H9 (cell line): ENCODE measurements around the gene CDH4. TPM values are rescaled to one million over a fixed set of nuclear protein-coding genes. Genes with fewer than 3 reads are reported as not detected.

Experiments
- DNase-seq: peaks from one replicate; pipeline ENCODE4 v3.0.0-alpha.2; 2017
- H2AFZ ChIP-seq: one replicate; pipeline ENCODE4 v1.6.1; 2013; ENCODE audit warnings: mild to moderate bottlenecking, low read length, control low read depth, moderate library complexity
- H2AK5ac ChIP-seq: 2 replicates; pipeline ENCODE4 v1.6.1; 2013; ENCODE audit warnings: low read length, control low read depth, mixed read lengths; ENCODE audit not compliant: insufficient read length
- H2BK120ac ChIP-seq: one replicate; pipeline ENCODE4 v1.6.1; 2013; ENCODE audit warnings: low read depth, mild to moderate bottlenecking, low read length, control low read depth, inconsistent platforms; ENCODE audit not compliant: poor library complexity, severe bottlenecking
- H2BK12ac ChIP-seq: 2 replicates; pipeline ENCODE4 v1.6.1; 2013; ENCODE audit warnings: low read length, control low read depth, mixed read lengths, low read depth; ENCODE audit not compliant: insufficient read length
- H2BK15ac ChIP-seq: 2 replicates; pipeline ENCODE4 v1.6.1; 2013; ENCODE audit warnings: low read depth, low read length, control low read depth
- H2BK20ac ChIP-seq: one replicate; pipeline ENCODE4 v1.6.1; 2013; ENCODE audit warnings: low read depth, mild to moderate bottlenecking, low read length, control low read depth, inconsistent platforms; ENCODE audit not compliant: poor library complexity, severe bottlenecking
- H2BK5ac ChIP-seq: 2 replicates; pipeline ENCODE4 v1.6.1; 2013; ENCODE audit warnings: low read length, control low read depth, mixed read lengths; ENCODE audit not compliant: insufficient read length
- H3K14ac ChIP-seq: 2 replicates; pipeline ENCODE4 v1.6.1; 2013; ENCODE audit warnings: low read length, control low read depth; ENCODE audit not compliant: insufficient read depth
- H3K18ac ChIP-seq: 2 replicates; pipeline ENCODE4 v1.6.1; 2013; ENCODE audit warnings: low read depth, mild to moderate bottlenecking, mixed read lengths, low read length, control low read depth; ENCODE audit not compliant: insufficient read length
- H3K23ac ChIP-seq: 2 replicates; pipeline ENCODE4 v1.6.1; 2013; ENCODE audit warnings: low read length, control low read depth, mixed read lengths, low read depth; ENCODE audit not compliant: insufficient read length
- H3K23me2 ChIP-seq: 2 replicates; pipeline ENCODE4 v1.6.1; 2013; ENCODE audit warnings: low read depth, mild to moderate bottlenecking, mixed read lengths, low read length, control low read depth; ENCODE audit not compliant: insufficient read length, poor library complexity, severe bottlenecking
- H3K27ac ChIP-seq: 2 replicates; pipeline ENCODE4 v1.5.1; 2013; ENCODE audit warnings: low read length, control low read depth, mixed read lengths, low read depth; ENCODE audit not compliant: insufficient read length
- H3K27me3 ChIP-seq: 2 replicates; pipeline ENCODE4 v1.6.1; 2013; ENCODE audit warnings: low read length, control low read depth, inconsistent platforms; ENCODE audit not compliant: insufficient read depth
- H3K4ac ChIP-seq: 2 replicates; pipeline ENCODE4 v1.6.1; 2013; ENCODE audit warnings: low read depth, mild to moderate bottlenecking, control low read depth, inconsistent platforms, low read length, moderate library complexity
- H3K4me1 ChIP-seq: 2 replicates; pipeline ENCODE4 v1.6.1; 2013; ENCODE audit warnings: low read length, control low read depth, inconsistent platforms; ENCODE audit not compliant: insufficient read depth
- H3K4me2 ChIP-seq: 2 replicates; pipeline ENCODE4 v1.6.1; 2013; ENCODE audit warnings: low read length, control low read depth, mixed read lengths; ENCODE audit not compliant: insufficient read length, insufficient read depth
- H3K56ac ChIP-seq: 2 replicates; pipeline ENCODE4 v1.6.1; 2013; ENCODE audit warnings: low read depth, mild to moderate bottlenecking, mixed read lengths, low read length, control low read depth; ENCODE audit not compliant: insufficient read length
- H3K79me1 ChIP-seq: 2 replicates; pipeline ENCODE4 v1.6.1; 2013; ENCODE audit warnings: low read depth, mild to moderate bottlenecking, moderate library complexity, low read length, control low read depth, inconsistent platforms; ENCODE audit not compliant: insufficient read depth, poor library complexity, severe bottlenecking
- H3K79me2 ChIP-seq: 2 replicates; pipeline ENCODE4 v1.6.1; 2013; ENCODE audit warnings: low read length, control low read depth, inconsistent platforms; ENCODE audit not compliant: insufficient read depth
- H3K9ac ChIP-seq: 2 replicates; pipeline ENCODE4 v1.6.1; 2013; ENCODE audit warnings: low read length, control low read depth, mixed read lengths; ENCODE audit not compliant: insufficient read length; ENCODE audit errors: extremely low read depth
- H3K9me3 ChIP-seq: one replicate; pipeline ENCODE4 v1.6.1; 2013; ENCODE audit warnings: low read depth, low read length, inconsistent platforms; ENCODE audit not compliant: control insufficient read depth
- H3T11ph ChIP-seq: one replicate; pipeline ENCODE4 v1.6.1; 2013; ENCODE audit warnings: mild to moderate bottlenecking, low read length, control low read depth, inconsistent platforms
- H4K20me1 ChIP-seq: one replicate; pipeline ENCODE4 v1.6.1; 2013; ENCODE audit not compliant: control insufficient read depth, insufficient read length, insufficient read depth
- H4K5ac ChIP-seq: 2 replicates; pipeline ENCODE4 v1.6.1; 2013; ENCODE audit warnings: low read depth, mild to moderate bottlenecking, mixed read lengths, low read length, control low read depth; ENCODE audit not compliant: insufficient read length
- H4K8ac ChIP-seq: replicated peaks from 2 replicates; pipeline ENCODE4 v1.6.1; 2013; ENCODE audit warnings: low read length, control low read depth, mixed read lengths, low read depth; ENCODE audit not compliant: insufficient read length
- H4K91ac ChIP-seq: 2 replicates; pipeline ENCODE4 v1.6.1; 2013; ENCODE audit warnings: low read depth, mild to moderate bottlenecking, moderate library complexity, mixed read lengths, low read length, control low read depth; ENCODE audit not compliant: insufficient read length
- H3K27ac Mint-ChIP-seq, 3 experiments: 2 replicates in 2 of 3; 3 replicates in 1 of 3; pipeline ENCODE4 v1.8.0; 2020 to 2021; ENCODE audit warnings: mixed read lengths in 3 of 3, mild to moderate bottlenecking in 1 of 3, moderate library complexity in 1 of 3
- H3K27me3 Mint-ChIP-seq: 2 replicates; pipeline ENCODE4 v1.8.0; 2021; ENCODE audit warnings: low read depth, mild to moderate bottlenecking, moderate library complexity, mixed read lengths
- H3K36me3 Mint-ChIP-seq, 3 experiments: 2 replicates in 2 of 3; 3 replicates in 1 of 3; pipeline ENCODE4 v1.8.0; 2020 to 2021; ENCODE audit warnings: low read depth in 3 of 3, mixed read lengths in 3 of 3; ENCODE audit not compliant: insufficient read depth in 1 of 3
- H3K4me1 Mint-ChIP-seq, 2 experiments: 2 replicates each; pipeline ENCODE4 v1.8.0; 2020; ENCODE audit warnings: mixed read lengths in 2 of 2
- H3K4me3 Mint-ChIP-seq, 2 experiments: 2 replicates in 1 of 2; 3 replicates in 1 of 2; pipeline ENCODE4 v1.8.0; 2020 to 2021; ENCODE audit warnings: mild to moderate bottlenecking in 2 of 2, mixed read lengths in 2 of 2, moderate library complexity in 1 of 2
- H3K9me3 Mint-ChIP-seq, 2 experiments: 2 replicates in 1 of 2; 3 replicates in 1 of 2; pipeline ENCODE4 v1.8.0; 2020; ENCODE audit warnings: mild to moderate bottlenecking in 2 of 2, mixed read lengths in 2 of 2, moderate library complexity in 1 of 2
- WGBS: extraction: QIAGEN DNeasy Blood & Tissue Kit; methylation state at CpG from one replicate; pipeline ENCODE4 v1.1.7; 2013; ENCODE audit warnings: missing lambda C conversion rate, low lambda C conversion rate, mixed read lengths; ENCODE audit not compliant: insufficient read length; ENCODE audit errors: extremely low coverage; 5-methylcytosine and 5-hydroxymethylcytosine counted together
- total RNA-seq: library from RNA; stranded (reverse); gene quantifications from 2 replicates; pipeline ENCODE4 v1.2.1, GENCODE V29; 2021
- TF ChIP-seq, protein P1 (sequence below): fragments of 200-600 bp; sonication (generic); conservative IDR thresholded peaks from 3 replicates; pipeline ENCODE4 v1.8.0; 2021; ENCODE audit warnings: antibody characterized with exemption, mild to moderate bottlenecking

Gene CDH4
- total RNA-seq, 1 experiment from 2014 or later, result 3.0 TPM

DNA sequence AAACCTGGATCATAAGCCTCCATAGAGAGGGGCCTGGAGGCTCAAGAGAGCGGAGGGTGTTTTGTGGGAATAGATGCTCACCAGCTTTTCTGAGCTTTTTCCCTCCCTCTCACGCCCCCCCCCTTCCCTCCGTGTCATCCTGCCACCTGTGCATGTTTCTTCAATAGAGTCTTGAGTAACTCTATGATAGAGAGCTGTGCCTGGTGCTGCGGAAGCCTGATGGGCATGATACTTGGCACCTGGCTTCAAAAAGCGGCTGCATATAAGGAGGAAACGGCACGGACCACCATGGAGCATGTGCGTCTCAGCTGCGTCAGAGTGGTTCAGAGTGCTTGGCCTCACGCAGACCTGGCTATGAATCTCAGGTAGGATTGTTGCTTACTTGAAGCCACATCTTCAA lies 198.9 kb downstream of the CDH4 start:
- H3K27ac Mint-ChIP-seq, result no peak overlapping the region
- Histone ChIP-seq H2BK5ac (no peak overlapping the region), H3K79me1 (no peaks in the 10 kb centered on the region), H3K27ac (no peak overlapping the region), H3K23ac (no peak overlapping the region), H3K9ac (no peak overlapping the region), H2BK20ac (no peak overlapping the region), H4K20me1 (no peaks in the 10 kb centered on the region), H3K27me3 (peaks cover 1% of the 10 kb centered on the region; the same call in 1 of the 2 replicates), H2BK12ac (no peak overlapping the region), H4K8ac (no peak overlapping the region), H4K91ac (no peak overlapping the region), H3T11ph (no peak overlapping the region), H2BK120ac (no peak overlapping the region), H3K79me2 (no peaks in the 10 kb centered on the region), H2BK15ac (no peak overlapping the region), H3K4ac (no peak overlapping the region), H2AK5ac (no peak overlapping the region), H4K5ac (no peak overlapping the region), H3K4me1 (peaks cover 6% of the 10 kb centered on the region; the same call in 1 of the 2 replicates), H3K56ac (no peak overlapping the region), H3K14ac (no peak overlapping the region), H3K4me2 (no peak overlapping the region), H3K9me3 (no peaks in the 10 kb centered on the region), H3K18ac (no peak overlapping the region), H3K23me2 (no peaks in the 10 kb centered on the region), H2AFZ (no peak overlapping the region)
- TF ChIP-seq, protein P1, sequence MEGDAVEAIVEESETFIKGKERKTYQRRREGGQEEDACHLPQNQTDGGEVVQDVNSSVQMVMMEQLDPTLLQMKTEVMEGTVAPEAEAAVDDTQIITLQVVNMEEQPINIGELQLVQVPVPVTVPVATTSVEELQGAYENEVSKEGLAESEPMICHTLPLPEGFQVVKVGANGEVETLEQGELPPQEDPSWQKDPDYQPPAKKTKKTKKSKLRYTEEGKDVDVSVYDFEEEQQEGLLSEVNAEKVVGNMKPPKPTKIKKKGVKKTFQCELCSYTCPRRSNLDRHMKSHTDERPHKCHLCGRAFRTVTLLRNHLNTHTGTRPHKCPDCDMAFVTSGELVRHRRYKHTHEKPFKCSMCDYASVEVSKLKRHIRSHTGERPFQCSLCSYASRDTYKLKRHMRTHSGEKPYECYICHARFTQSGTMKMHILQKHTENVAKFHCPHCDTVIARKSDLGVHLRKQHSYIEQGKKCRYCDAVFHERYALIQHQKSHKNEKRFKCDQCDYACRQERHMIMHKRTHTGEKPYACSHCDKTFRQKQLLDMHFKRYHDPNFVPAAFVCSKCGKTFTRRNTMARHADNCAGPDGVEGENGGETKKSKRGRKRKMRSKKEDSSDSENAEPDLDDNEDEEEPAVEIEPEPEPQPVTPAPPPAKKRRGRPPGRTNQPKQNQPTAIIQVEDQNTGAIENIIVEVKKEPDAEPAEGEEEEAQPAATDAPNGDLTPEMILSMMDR, result no peak
- no CpG with 5 or more reads among the region's 10 CpGs for WGBS
- H3K27me3 Mint-ChIP-seq, result peaks cover 10% of the 10 kb centered on the region
- no peak for DNase-seq
- H3K36me3 Mint-ChIP-seq, result no peaks in the 10 kb centered on the region; a peak in 1 of 7 replicates
- H3K9me3 Mint-ChIP-seq, result peaks cover 0 to 4% of the 10 kb centered on the region in 2 experiments; a peak in 1 of 5 replicates
- H3K4me3 Mint-ChIP-seq, result no peak overlapping the region
- peaks cover 54 to 59% of the 10 kb centered on the region in 2 experiments for H3K4me1 Mint-ChIP-seq
